DMS114 treated with DMSO at 0.1 percent for 48 hours (cell line): Measurements from ENCODE around the gene DIP2A.
"Not testable (repeated sequence)": the region's sequence is repeated elsewhere in the genome, so short reads cannot be mapped to it uniquely, and the experiment has no call there.

Experiments used
- DNase-seq: peaks from one replicate; lab custom pipeline; 2025; ENCODE audit not compliant: unreplicated experiment; lab: John Stamatoyannopoulos, UW

The DIP2A gene

GRCh38 chr21:46442938-46443337, 15.8 kb upstream of the DIP2A start:
- no peak for DNase-seq

GRCh38 chr21:46443910-46444309, 14.8 kb upstream of the DIP2A start:
- DNase-seq: no peak

GRCh38 chr21:46448108-46448507, 10.6 kb upstream of the DIP2A start:
- DNase-seq: no peak

- DNase-seq: not testable (repeated sequence)
Measured at GRCh38 chr21:46448855-46449254, 9.8 kb upstream of the DIP2A start.

GRCh38 chr21:46452710-46453109, 6.0 kb upstream of the DIP2A start:
- no peak for DNase-seq

- no peak for DNase-seq
Measured at GRCh38 chr21:46454142-46454541, 4.5 kb upstream of the DIP2A start.

- DNase-seq: no peak
Measured at GRCh38 chr21:46454634-46455390, 3.9 kb upstream of the DIP2A start.

GRCh38 chr21:46455575-46456385, 2.9 kb upstream of the DIP2A start:
- no peak for DNase-seq

- no peak for DNase-seq
Measured at GRCh38 chr21:46456750-46457149, 1.9 kb upstream of the DIP2A start.

GRCh38 chr21:46457801-46458314, 833 bp upstream of the DIP2A start:
- no peak for DNase-seq

- DNase-seq: no peak
Measured at GRCh38 chr21:46459024-46459355, 299 bp downstream of the DIP2A start.

- no peak for DNase-seq
Measured at GRCh38 chr21:46459356-46460112, 843 bp downstream of the DIP2A start.

GRCh38 chr21:46461909-46462308, 3.2 kb downstream of the DIP2A start:
- DNase-seq: no peak

- not testable (repeated sequence) for DNase-seq
Measured at GRCh38 chr21:46465153-46465552, 6.5 kb downstream of the DIP2A start.

- DNase-seq: no peak
Measured at GRCh38 chr21:46465651-46466050, 7.0 kb downstream of the DIP2A start.

GRCh38 chr21:46468108-46468774, 9.6 kb downstream of the DIP2A start:
- DNase-seq: no peak

- DNase-seq: no peak
Measured at GRCh38 chr21:46469275-46469674, 10.6 kb downstream of the DIP2A start.

- no peak for DNase-seq
Measured at GRCh38 chr21:46471514-46471913, 12.8 kb downstream of the DIP2A start.

GRCh38 chr21:46472246-46472645, 13.6 kb downstream of the DIP2A start:
- DNase-seq: no peak

GRCh38 chr21:46474382-46474781, 15.7 kb downstream of the DIP2A start:
- DNase-seq: no peak

- DNase-seq: no peak
Measured at GRCh38 chr21:46475296-46475695, 16.6 kb downstream of the DIP2A start.
